Measurements from ENCODE around the gene SORD.
A peak's percentile ranks its signal among the peaks of the same experiment; 100 is the strongest.

- TF ChIP-seq CTCF (IDR thresholded peaks at IDR 0.05; ENCODE audit: low read depth, low read length) (0 out of 2 replicates have a peak, but pooled peaks have one; percentile 12), EZH2phosphoT487 (IDR thresholded peaks at IDR 0.05; ENCODE audit: low read depth) (no peak)
Observed at GRCh38 chr15:45087513-45087912, 64.5 kb downstream of the SORD start.
